GM06990 (cell line): ENCODE results near the gene TFEB.

ENCODE experiments used
- DNase-seq: peaks from one replicate; pipeline ENCODE4 v3.0.0-alpha.2; 2011; ENCODE audit not compliant: insufficient read length; ENCODE audit errors: extremely low read depth
- H3K27me3 ChIP-seq: replicated peaks from 2 replicates; pipeline ENCODE4 v1.6.0; 2011; ENCODE audit warnings: low read length; ENCODE audit not compliant: control insufficient read depth, insufficient read depth
- H3K36me3 ChIP-seq: 2 replicates; pipeline ENCODE4 v1.5.1; 2011; ENCODE audit warnings: low read length; ENCODE audit not compliant: control insufficient read depth, insufficient read depth
- H3K4me3 ChIP-seq: replicated peaks from 2 replicates; pipeline ENCODE4 v1.5.1; 2011; ENCODE audit warnings: low read depth, mild to moderate bottlenecking, control low read depth, low read length
- CTCF ChIP-seq: IDR thresholded peaks from 2 replicates; pipeline ENCODE4 v1.5.1; 2011; ENCODE audit warnings: low read length, control low read depth, mild to moderate bottlenecking, inconsistent platforms; ENCODE audit not compliant: insufficient read depth, poor library complexity, severe bottlenecking

Gene TFEB

DNA sequence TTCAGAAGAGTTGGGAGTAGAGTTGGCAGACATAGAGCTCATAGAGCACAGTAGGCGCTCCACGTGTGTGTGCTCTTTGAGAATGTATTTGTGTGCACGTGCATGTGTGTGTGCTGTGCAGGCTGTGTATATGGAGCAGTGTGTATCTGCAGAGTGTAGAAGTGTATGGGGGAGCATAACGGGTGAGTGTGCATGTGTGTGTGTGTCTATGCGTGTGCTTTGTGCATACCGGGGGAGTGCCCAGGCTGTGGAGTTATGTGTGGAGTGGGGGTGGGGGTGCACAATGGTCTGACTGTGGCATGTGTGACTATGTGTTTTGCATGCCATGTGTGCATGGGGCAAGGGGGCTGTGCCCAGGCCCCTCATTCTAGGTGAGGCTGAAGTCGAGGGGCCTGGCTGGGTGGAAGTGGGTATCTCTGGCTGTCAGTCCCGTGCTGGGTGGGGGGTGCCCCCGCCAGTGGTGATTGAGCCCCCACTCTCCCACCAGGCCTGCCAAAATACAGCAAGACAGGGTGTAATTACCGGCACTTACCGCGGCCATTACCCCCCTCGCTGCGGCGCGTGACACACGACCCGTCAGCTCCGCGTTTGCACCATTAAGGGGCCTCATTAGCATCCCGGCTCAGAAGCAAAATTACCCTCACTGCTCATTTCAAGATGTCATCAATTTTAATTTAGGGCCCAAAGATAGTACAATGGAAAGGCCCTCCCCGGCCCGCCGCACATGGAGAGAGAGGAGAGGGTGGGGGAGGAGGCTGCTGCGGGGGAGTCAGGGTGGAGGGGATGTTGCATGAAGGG is 58.1 kb downstream of the TFEB start:
- DNase-seq, result no peak
- Histone ChIP-seq H3K36me3 (no peaks in the 10 kb centered on the region), H3K27me3 (no peaks in the 10 kb centered on the region), H3K4me3 (no peak overlapping the region)
- TF ChIP-seq CTCF, result no peak

DNA sequence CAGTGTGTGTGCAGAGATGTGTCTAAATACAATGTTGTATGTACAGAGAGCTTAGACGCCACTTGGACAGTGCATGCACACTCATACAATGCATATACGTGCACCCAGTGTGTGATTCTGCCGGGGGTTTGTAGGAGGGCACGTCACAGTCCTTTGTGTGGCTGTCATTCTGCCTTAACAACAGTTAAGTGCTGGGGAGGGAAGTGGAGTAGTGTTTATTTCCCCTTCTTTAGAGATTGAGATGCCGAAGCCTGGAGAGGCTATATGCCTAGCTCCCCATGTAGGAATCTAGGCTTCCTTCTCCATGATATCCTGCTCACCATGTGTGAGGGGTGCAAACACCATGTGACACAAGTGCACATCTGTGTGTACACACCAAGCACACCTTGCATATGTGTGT is 59.0 kb downstream of the TFEB start:
- no peak for DNase-seq
- H3K36me3 ChIP-seq, result no peaks in the 10 kb centered on the region
- no peak for TF ChIP-seq CTCF
- H3K27me3 ChIP-seq, result no peaks in the 10 kb centered on the region; the same call in 1 of the 2 replicates
- no peak overlapping the region for H3K4me3 ChIP-seq

DNA sequence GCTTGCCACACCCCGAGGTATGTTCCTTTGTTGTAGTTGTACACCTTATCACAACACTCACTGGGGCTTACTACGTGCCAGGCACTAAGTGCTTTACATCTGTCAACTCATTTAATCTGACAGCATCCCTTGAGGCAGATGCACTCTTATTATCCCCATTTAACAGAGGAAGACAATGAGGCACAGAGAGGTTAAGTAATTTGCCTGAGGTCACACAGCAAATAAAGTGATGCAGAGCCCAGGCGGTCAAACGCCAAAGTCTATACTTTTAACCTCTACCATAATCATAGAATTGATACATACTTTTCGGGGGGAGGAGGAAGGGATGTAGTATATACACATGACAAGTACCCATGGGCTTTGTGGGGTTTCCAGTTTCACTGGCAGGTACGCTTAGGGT is 59.4 kb downstream of the TFEB start:
- TF ChIP-seq CTCF, result no peak
- no peak overlapping the region for H3K4me3 ChIP-seq
- no peaks in the 10 kb centered on the region; the same call in 1 of the 2 replicates for H3K27me3 ChIP-seq
- no peak for DNase-seq
- no peaks in the 10 kb centered on the region for H3K36me3 ChIP-seq

GRCh38 chr6:41675176-41675775 is 60.1 kb downstream of the TFEB start:
- Histone ChIP-seq H3K4me3 (no peak overlapping the region), H3K36me3 (no peaks in the 10 kb centered on the region), H3K27me3 (no peaks in the 10 kb centered on the region; the same call in 1 of the 2 replicates)
- TF ChIP-seq CTCF, result no peak
- DNase-seq, result no peak

DNA sequence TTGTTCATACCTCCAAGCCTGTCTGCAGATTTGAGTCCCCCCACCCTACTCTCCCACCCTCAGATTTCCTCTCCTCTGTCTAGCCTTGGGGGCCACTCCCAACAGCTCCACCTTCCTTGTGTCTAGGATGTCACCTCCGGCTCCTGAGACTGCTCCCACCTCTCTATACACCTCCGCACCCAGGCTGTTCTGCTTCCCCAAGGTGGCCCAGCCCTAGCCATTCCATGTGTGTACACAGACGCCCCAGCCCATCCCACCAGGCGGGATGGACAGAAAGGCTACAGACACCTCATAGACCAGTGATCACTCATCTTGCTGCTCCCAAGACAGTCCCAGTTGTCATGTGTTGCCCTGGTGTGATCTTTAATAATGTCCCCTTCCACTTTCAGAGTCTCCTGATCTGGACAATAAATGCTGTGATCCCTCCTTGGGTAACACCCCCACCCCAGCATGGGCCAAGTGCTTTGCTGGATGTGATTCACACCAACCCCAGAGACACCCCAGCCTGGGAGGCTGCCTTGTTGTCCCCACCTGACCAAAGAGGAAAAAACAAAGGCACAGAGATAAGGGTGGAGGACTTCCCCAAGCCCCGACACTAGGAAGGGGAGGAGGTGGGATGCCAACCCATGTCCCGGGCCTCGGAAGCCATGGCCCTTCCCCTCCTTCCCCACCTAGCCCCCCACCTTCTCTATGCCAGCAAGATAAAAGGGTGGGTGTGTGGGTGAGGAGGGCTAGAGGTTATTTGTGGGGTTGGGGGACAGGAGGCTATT is 61.0 kb downstream of the TFEB start:
- no peak overlapping the region for H3K4me3 ChIP-seq
- H3K27me3 ChIP-seq, result no peaks in the 10 kb centered on the region; the same call in 1 of the 2 replicates
- no peak for TF ChIP-seq CTCF
- no peak for DNase-seq
- no peaks in the 10 kb centered on the region for H3K36me3 ChIP-seq
